Suprapubic skin (tissue), 4 donors: ENCODE results near the gene HERC3. TPM values are rescaled to one million over a fixed set of nuclear protein-coding genes. Genes with fewer than 3 reads are reported as not detected.

ENCODE experiments used
- DNase-seq, 2 donors: peaks; one replicate each; pipeline ENCODE4 v3.0.0-alpha.2; 2019; ENCODE audit warnings: low spot score in 2 of 2
- H3K27ac ChIP-seq: fragments of 200-600 bp; sonication (generic); one replicate; pipeline ENCODE4 v1.5.1; 2019
- H3K27me3 ChIP-seq: fragments of 200-600 bp; sonication (generic); one replicate; pipeline ENCODE4 v1.5.1; 2019
- H3K36me3 ChIP-seq: fragments of 200-600 bp; sonication (generic); one replicate; pipeline ENCODE4 v1.5.1; 2019
- H3K4me1 ChIP-seq: fragments of 200-600 bp; sonication (generic); one replicate; pipeline ENCODE4 v1.5.1; 2019
- H3K4me3 ChIP-seq: fragments of 200-600 bp; sonication (generic); one replicate; pipeline ENCODE4 v1.5.1; 2019; ENCODE audit warnings: mild to moderate bottlenecking
- H3K9me3 ChIP-seq: fragments of 200-600 bp; sonication (generic); one replicate; pipeline ENCODE4 v1.5.1; 2019
- CTCF ChIP-seq, 2 donors: fragments of 200-600 bp in 1 of 2; fragments of 450-650 bp in 1 of 2; sonication (generic) in 1 of 2; IDR thresholded peaks; one replicate each; pipeline ENCODE4 v1.5.1; 2016 to 2019; ENCODE audit warnings: antibody characterized with exemption in 2 of 2, mild to moderate bottlenecking in 1 of 2, moderate library complexity in 1 of 2
- EP300 ChIP-seq: sonication (generic); formaldehyde crosslinking; IDR thresholded peaks from one replicate; pipeline ENCODE4 v1.6.1; 2017; ENCODE audit warnings: antibody characterized with exemption
- POLR2A ChIP-seq, 2 donors: fragments of 450-650 bp; IDR thresholded peaks; one replicate each; pipeline ENCODE4 v1.6.1; 2017; ENCODE audit warnings: antibody characterized with exemption in 2 of 2, mild to moderate bottlenecking in 2 of 2, moderate library complexity in 2 of 2
- POLR2AphosphoS5 ChIP-seq, 3 donors: sonication (generic); formaldehyde crosslinking; IDR thresholded peaks; one replicate each; pipeline ENCODE4 v1.6.1; 2017; ENCODE audit warnings: antibody characterized with exemption in 3 of 3
- WGBS: methylation state at CpG from one replicate; pipeline ENCODE4 v1.1.5; 2018; 5-methylcytosine and 5-hydroxymethylcytosine counted together
- total RNA-seq, 4 donors: library from RNA; depleted of rRNA; stranded (reverse); fragments of >200 nt; gene quantifications; one replicate each; pipeline ENCODE4 v1.1.0, GENCODE V29; 2016

The HERC3 gene
- total RNA-seq, 4 donors from 2014 or later: 41.6 to 110 (median 48.0) TPM

GRCh38 chr4:88724406-88724805 is 132.1 kb downstream of the HERC3 start:
- Histone ChIP-seq H3K27ac (no peak overlapping the region), H3K4me1 (peaks cover 11% of the 10 kb centered on the region), H3K36me3 (peaks cover 66% of the 10 kb centered on the region), H3K27me3 (no peaks in the 10 kb centered on the region), H3K9me3 (no peaks in the 10 kb centered on the region), H3K4me3 (no peak overlapping the region)
- no peak for DNase-seq
- TF ChIP-seq EP300: no peak
- TF ChIP-seq POLR2A (IDR thresholded peaks at IDR 0.05): no peak
- TF ChIP-seq POLR2AphosphoS5 (IDR thresholded peaks at IDR 0.05): no peak
- no peak for TF ChIP-seq CTCF (IDR thresholded peaks at IDR 0.05)
- 86% methylated on average over 2 of the region's 2 CpGs for WGBS

GRCh38 chr4:88725143-88725542 is 132.9 kb downstream of the HERC3 start:
- Histone ChIP-seq H3K9me3 (no peaks in the 10 kb centered on the region), H3K27ac (no peak overlapping the region), H3K27me3 (no peaks in the 10 kb centered on the region), H3K4me3 (no peak overlapping the region), H3K36me3 (peaks cover 70% of the 10 kb centered on the region), H3K4me1 (peaks cover 11% of the 10 kb centered on the region)
- DNase-seq: no peak
- TF ChIP-seq POLR2AphosphoS5 (IDR thresholded peaks at IDR 0.05) (no peak), EP300 (no peak), POLR2A (IDR thresholded peaks at IDR 0.05) (no peak), CTCF (IDR thresholded peaks at IDR 0.05) (no peak)
- 85% methylated on average over 4 of the region's 4 CpGs for WGBS

- DNase-seq: no peak
- TF ChIP-seq POLR2A (IDR thresholded peaks at IDR 0.05) (no peak), CTCF (IDR thresholded peaks at IDR 0.05) (no peak), EP300 (no peak), POLR2AphosphoS5 (IDR thresholded peaks at IDR 0.05) (no peak)
- Histone ChIP-seq H3K36me3 (peaks cover 73% of the 10 kb centered on the region), H3K27me3 (no peaks in the 10 kb centered on the region), H3K27ac (no peak overlapping the region), H3K4me1 (peaks cover 5% of the 10 kb centered on the region), H3K9me3 (no peaks in the 10 kb centered on the region), H3K4me3 (no peak overlapping the region)
- 75% methylated on average over 2 of the region's 2 CpGs for WGBS
Measured at GRCh38 chr4:88725986-88726385, 133.7 kb downstream of the HERC3 start.

GRCh38 chr4:88728146-88728545 is 135.9 kb downstream of the HERC3 start:
- peaks cover 75% of the 10 kb centered on the region for H3K36me3 ChIP-seq

GRCh38 chr4:88729146-88729760 is 137.0 kb downstream of the HERC3 start:
- Histone ChIP-seq H3K27ac (no peak overlapping the region), H3K27me3 (no peaks in the 10 kb centered on the region), H3K4me1 (no peaks in the 10 kb centered on the region), H3K36me3 (peaks cover 71% of the 10 kb centered on the region), H3K9me3 (no peaks in the 10 kb centered on the region), H3K4me3 (no peak overlapping the region)
- DNase-seq: no peak
- 84% methylated on average over 6 of the region's 6 CpGs for WGBS
- no peak for TF ChIP-seq POLR2AphosphoS5 (IDR thresholded peaks at IDR 0.05)
- TF ChIP-seq CTCF (IDR thresholded peaks at IDR 0.05): no peak
- TF ChIP-seq EP300: no peak
- no peak for TF ChIP-seq POLR2A (IDR thresholded peaks at IDR 0.05)

More at GRCh38 chr4:88728146-88728545, 135.9 kb downstream of the HERC3 start:
- DNase-seq: no peak
- 71% methylated on average over 6 of the region's 6 CpGs for WGBS
- TF ChIP-seq POLR2AphosphoS5 (IDR thresholded peaks at IDR 0.05) (no peak), POLR2A (IDR thresholded peaks at IDR 0.05) (no peak), CTCF (IDR thresholded peaks at IDR 0.05) (no peak), EP300 (no peak)
- Histone ChIP-seq H3K27ac (no peak overlapping the region), H3K27me3 (no peaks in the 10 kb centered on the region), H3K4me3 (no peak overlapping the region), H3K9me3 (no peaks in the 10 kb centered on the region), H3K4me1 (no peaks in the 10 kb centered on the region)
